H9 (cell line): ENCODE data around the gene NPHS1. TPM values are rescaled to one million over a fixed set of nuclear protein-coding genes. Genes with fewer than 3 reads are reported as not detected.

ENCODE experiments used
- DNase-seq: peaks from one replicate; pipeline ENCODE4 v3.0.0-alpha.2; 2017
- H2AFZ ChIP-seq: one replicate; pipeline ENCODE4 v1.6.1; 2013; ENCODE audit warnings: mild to moderate bottlenecking, low read length, control low read depth, moderate library complexity
- H2AK5ac ChIP-seq: 2 replicates; pipeline ENCODE4 v1.6.1; 2013; ENCODE audit warnings: low read length, control low read depth, mixed read lengths; ENCODE audit not compliant: insufficient read length
- H2BK120ac ChIP-seq: one replicate; pipeline ENCODE4 v1.6.1; 2013; ENCODE audit warnings: low read depth, mild to moderate bottlenecking, low read length, control low read depth, inconsistent platforms; ENCODE audit not compliant: poor library complexity, severe bottlenecking
- H2BK12ac ChIP-seq: 2 replicates; pipeline ENCODE4 v1.6.1; 2013; ENCODE audit warnings: low read length, control low read depth, mixed read lengths, low read depth; ENCODE audit not compliant: insufficient read length
- H2BK15ac ChIP-seq: 2 replicates; pipeline ENCODE4 v1.6.1; 2013; ENCODE audit warnings: low read depth, low read length, control low read depth
- H2BK20ac ChIP-seq: one replicate; pipeline ENCODE4 v1.6.1; 2013; ENCODE audit warnings: low read depth, mild to moderate bottlenecking, low read length, control low read depth, inconsistent platforms; ENCODE audit not compliant: poor library complexity, severe bottlenecking
- H2BK5ac ChIP-seq: 2 replicates; pipeline ENCODE4 v1.6.1; 2013; ENCODE audit warnings: low read length, control low read depth, mixed read lengths; ENCODE audit not compliant: insufficient read length
- H3K14ac ChIP-seq: 2 replicates; pipeline ENCODE4 v1.6.1; 2013; ENCODE audit warnings: low read length, control low read depth; ENCODE audit not compliant: insufficient read depth
- H3K18ac ChIP-seq: 2 replicates; pipeline ENCODE4 v1.6.1; 2013; ENCODE audit warnings: low read depth, mild to moderate bottlenecking, mixed read lengths, low read length, control low read depth; ENCODE audit not compliant: insufficient read length
- H3K23ac ChIP-seq: 2 replicates; pipeline ENCODE4 v1.6.1; 2013; ENCODE audit warnings: low read length, control low read depth, mixed read lengths, low read depth; ENCODE audit not compliant: insufficient read length
- H3K23me2 ChIP-seq: 2 replicates; pipeline ENCODE4 v1.6.1; 2013; ENCODE audit warnings: low read depth, mild to moderate bottlenecking, mixed read lengths, low read length, control low read depth; ENCODE audit not compliant: insufficient read length, poor library complexity, severe bottlenecking
- H3K27ac ChIP-seq: 2 replicates; pipeline ENCODE4 v1.5.1; 2013; ENCODE audit warnings: low read length, control low read depth, mixed read lengths, low read depth; ENCODE audit not compliant: insufficient read length
- H3K27me3 ChIP-seq: 2 replicates; pipeline ENCODE4 v1.6.1; 2013; ENCODE audit warnings: low read length, control low read depth, inconsistent platforms; ENCODE audit not compliant: insufficient read depth
- H3K4ac ChIP-seq: 2 replicates; pipeline ENCODE4 v1.6.1; 2013; ENCODE audit warnings: low read depth, mild to moderate bottlenecking, control low read depth, inconsistent platforms, low read length, moderate library complexity
- H3K4me1 ChIP-seq: 2 replicates; pipeline ENCODE4 v1.6.1; 2013; ENCODE audit warnings: low read length, control low read depth, inconsistent platforms; ENCODE audit not compliant: insufficient read depth
- H3K4me2 ChIP-seq: 2 replicates; pipeline ENCODE4 v1.6.1; 2013; ENCODE audit warnings: low read length, control low read depth, mixed read lengths; ENCODE audit not compliant: insufficient read length, insufficient read depth
- H3K56ac ChIP-seq: 2 replicates; pipeline ENCODE4 v1.6.1; 2013; ENCODE audit warnings: low read depth, mild to moderate bottlenecking, mixed read lengths, low read length, control low read depth; ENCODE audit not compliant: insufficient read length
- H3K79me1 ChIP-seq: 2 replicates; pipeline ENCODE4 v1.6.1; 2013; ENCODE audit warnings: low read depth, mild to moderate bottlenecking, moderate library complexity, low read length, control low read depth, inconsistent platforms; ENCODE audit not compliant: insufficient read depth, poor library complexity, severe bottlenecking
- H3K79me2 ChIP-seq: 2 replicates; pipeline ENCODE4 v1.6.1; 2013; ENCODE audit warnings: low read length, control low read depth, inconsistent platforms; ENCODE audit not compliant: insufficient read depth
- H3K9ac ChIP-seq: 2 replicates; pipeline ENCODE4 v1.6.1; 2013; ENCODE audit warnings: low read length, control low read depth, mixed read lengths; ENCODE audit not compliant: insufficient read length; ENCODE audit errors: extremely low read depth
- H3K9me3 ChIP-seq: one replicate; pipeline ENCODE4 v1.6.1; 2013; ENCODE audit warnings: low read depth, low read length, inconsistent platforms; ENCODE audit not compliant: control insufficient read depth
- H3T11ph ChIP-seq: one replicate; pipeline ENCODE4 v1.6.1; 2013; ENCODE audit warnings: mild to moderate bottlenecking, low read length, control low read depth, inconsistent platforms
- H4K20me1 ChIP-seq: one replicate; pipeline ENCODE4 v1.6.1; 2013; ENCODE audit not compliant: control insufficient read depth, insufficient read length, insufficient read depth
- H4K5ac ChIP-seq: 2 replicates; pipeline ENCODE4 v1.6.1; 2013; ENCODE audit warnings: low read depth, mild to moderate bottlenecking, mixed read lengths, low read length, control low read depth; ENCODE audit not compliant: insufficient read length
- H4K8ac ChIP-seq: replicated peaks from 2 replicates; pipeline ENCODE4 v1.6.1; 2013; ENCODE audit warnings: low read length, control low read depth, mixed read lengths, low read depth; ENCODE audit not compliant: insufficient read length
- H4K91ac ChIP-seq: 2 replicates; pipeline ENCODE4 v1.6.1; 2013; ENCODE audit warnings: low read depth, mild to moderate bottlenecking, moderate library complexity, mixed read lengths, low read length, control low read depth; ENCODE audit not compliant: insufficient read length
- H3K27ac Mint-ChIP-seq, 3 experiments: 2 replicates in 2 of 3; 3 replicates in 1 of 3; pipeline ENCODE4 v1.8.0; 2020 to 2021; ENCODE audit warnings: mixed read lengths in 3 of 3, mild to moderate bottlenecking in 1 of 3, moderate library complexity in 1 of 3
- H3K27me3 Mint-ChIP-seq: 2 replicates; pipeline ENCODE4 v1.8.0; 2021; ENCODE audit warnings: low read depth, mild to moderate bottlenecking, moderate library complexity, mixed read lengths
- H3K36me3 Mint-ChIP-seq, 3 experiments: 2 replicates in 2 of 3; 3 replicates in 1 of 3; pipeline ENCODE4 v1.8.0; 2020 to 2021; ENCODE audit warnings: low read depth in 3 of 3, mixed read lengths in 3 of 3; ENCODE audit not compliant: insufficient read depth in 1 of 3
- H3K4me1 Mint-ChIP-seq, 2 experiments: 2 replicates each; pipeline ENCODE4 v1.8.0; 2020; ENCODE audit warnings: mixed read lengths in 2 of 2
- H3K4me3 Mint-ChIP-seq, 2 experiments: 2 replicates in 1 of 2; 3 replicates in 1 of 2; pipeline ENCODE4 v1.8.0; 2020 to 2021; ENCODE audit warnings: mild to moderate bottlenecking in 2 of 2, mixed read lengths in 2 of 2, moderate library complexity in 1 of 2
- H3K9me3 Mint-ChIP-seq, 2 experiments: 2 replicates in 1 of 2; 3 replicates in 1 of 2; pipeline ENCODE4 v1.8.0; 2020; ENCODE audit warnings: mild to moderate bottlenecking in 2 of 2, mixed read lengths in 2 of 2, moderate library complexity in 1 of 2
- WGBS: extraction: QIAGEN DNeasy Blood & Tissue Kit; methylation state at CpG from one replicate; pipeline ENCODE4 v1.1.7; 2013; ENCODE audit warnings: missing lambda C conversion rate, low lambda C conversion rate, mixed read lengths; ENCODE audit not compliant: insufficient read length; ENCODE audit errors: extremely low coverage; 5-methylcytosine and 5-hydroxymethylcytosine counted together
- total RNA-seq: library from RNA; stranded (reverse); gene quantifications from 2 replicates; pipeline ENCODE4 v1.2.1, GENCODE V29; 2021
- TF ChIP-seq, protein P1 (sequence below): fragments of 200-600 bp; sonication (generic); conservative IDR thresholded peaks from 3 replicates; pipeline ENCODE4 v1.8.0; 2021; ENCODE audit warnings: antibody characterized with exemption, mild to moderate bottlenecking

NPHS1 gene
- total RNA-seq, 1 experiment from 2014 or later: 0.83 TPM

DNA sequence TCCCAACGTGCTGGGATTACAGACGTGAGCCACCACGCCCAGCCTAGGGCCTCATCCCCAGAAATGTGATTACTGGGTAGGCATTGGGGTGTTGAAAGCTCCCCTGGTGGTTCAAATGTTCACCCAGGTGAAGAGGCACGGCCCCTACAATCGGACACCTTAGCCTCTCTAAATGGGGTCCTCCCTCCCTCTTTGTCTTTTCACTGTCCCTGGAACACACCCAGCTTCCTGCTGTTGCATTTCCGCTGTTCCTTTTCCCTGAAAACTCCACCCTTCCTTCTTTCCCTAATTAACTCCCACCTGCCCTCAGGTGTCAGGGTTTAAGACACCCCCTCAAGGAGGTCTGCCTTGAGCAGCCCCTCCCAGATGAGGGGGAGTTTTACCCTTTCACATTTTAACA is 36.0 kb downstream of the NPHS1 start:
- no peaks in the 10 kb centered on the region for H3K27me3 ChIP-seq
- no peak overlapping the region for H3K56ac ChIP-seq
- no peak overlapping the region for H2BK15ac ChIP-seq
- no peak overlapping the region for H2AFZ ChIP-seq
- no peaks in the 10 kb centered on the region for H4K20me1 ChIP-seq
- H3K27ac Mint-ChIP-seq: peak overlapping the region in 2 of 3 experiments; percentile 88 to 95; a peak in 3 of 7 replicates
- no peaks in the 10 kb centered on the region for H3K79me1 ChIP-seq
- no peak overlapping the region for H2BK20ac ChIP-seq
- no peak overlapping the region for H3K18ac ChIP-seq
- peaks cover 13 to 20% of the 10 kb centered on the region in 2 experiments for H3K4me1 Mint-ChIP-seq
- no peak overlapping the region for H4K5ac ChIP-seq
- peak; percentile 67 for DNase-seq
- H2BK120ac ChIP-seq: no peak overlapping the region
- H2BK12ac ChIP-seq: no peak overlapping the region
- H3K36me3 Mint-ChIP-seq: no peaks in the 10 kb centered on the region
- no peak overlapping the region for H4K91ac ChIP-seq
- H3K4me3 Mint-ChIP-seq: peak overlapping the region in 1 of 2 experiments; percentile 19; a peak in 2 of 5 replicates
- H3K9me3 Mint-ChIP-seq: peaks cover 2 to 3% of the 10 kb centered on the region in 2 experiments; a peak in 2 of 5 replicates
- no peak overlapping the region for H2AK5ac ChIP-seq
- no peak overlapping the region for H3K9ac ChIP-seq
- no peak overlapping the region for H3K4me2 ChIP-seq
- H3K27ac ChIP-seq: no peak overlapping the region
- H2BK5ac ChIP-seq: no peak overlapping the region
- H4K8ac ChIP-seq: no peak overlapping the region
- H3K4me1 ChIP-seq: peaks cover 3% of the 10 kb centered on the region; the same call in 1 of the 2 replicates
- no peaks in the 10 kb centered on the region for H3K23me2 ChIP-seq
- no peak overlapping the region for H3K14ac ChIP-seq
- H3K27me3 Mint-ChIP-seq: peaks cover 12% of the 10 kb centered on the region
- WGBS: no CpG with 5 or more reads among the region's 6 CpGs
- no peaks in the 10 kb centered on the region for H3K79me2 ChIP-seq
- no peaks in the 10 kb centered on the region for H3K9me3 ChIP-seq
- TF ChIP-seq, protein P1, sequence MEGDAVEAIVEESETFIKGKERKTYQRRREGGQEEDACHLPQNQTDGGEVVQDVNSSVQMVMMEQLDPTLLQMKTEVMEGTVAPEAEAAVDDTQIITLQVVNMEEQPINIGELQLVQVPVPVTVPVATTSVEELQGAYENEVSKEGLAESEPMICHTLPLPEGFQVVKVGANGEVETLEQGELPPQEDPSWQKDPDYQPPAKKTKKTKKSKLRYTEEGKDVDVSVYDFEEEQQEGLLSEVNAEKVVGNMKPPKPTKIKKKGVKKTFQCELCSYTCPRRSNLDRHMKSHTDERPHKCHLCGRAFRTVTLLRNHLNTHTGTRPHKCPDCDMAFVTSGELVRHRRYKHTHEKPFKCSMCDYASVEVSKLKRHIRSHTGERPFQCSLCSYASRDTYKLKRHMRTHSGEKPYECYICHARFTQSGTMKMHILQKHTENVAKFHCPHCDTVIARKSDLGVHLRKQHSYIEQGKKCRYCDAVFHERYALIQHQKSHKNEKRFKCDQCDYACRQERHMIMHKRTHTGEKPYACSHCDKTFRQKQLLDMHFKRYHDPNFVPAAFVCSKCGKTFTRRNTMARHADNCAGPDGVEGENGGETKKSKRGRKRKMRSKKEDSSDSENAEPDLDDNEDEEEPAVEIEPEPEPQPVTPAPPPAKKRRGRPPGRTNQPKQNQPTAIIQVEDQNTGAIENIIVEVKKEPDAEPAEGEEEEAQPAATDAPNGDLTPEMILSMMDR: no peak; the same call in 2 of the 3 replicates
- H3T11ph ChIP-seq: no peak overlapping the region
- no peak overlapping the region for H3K23ac ChIP-seq
- H3K4ac ChIP-seq: no peak overlapping the region
